ENCODE measurements around the gene F8.

DNA sequence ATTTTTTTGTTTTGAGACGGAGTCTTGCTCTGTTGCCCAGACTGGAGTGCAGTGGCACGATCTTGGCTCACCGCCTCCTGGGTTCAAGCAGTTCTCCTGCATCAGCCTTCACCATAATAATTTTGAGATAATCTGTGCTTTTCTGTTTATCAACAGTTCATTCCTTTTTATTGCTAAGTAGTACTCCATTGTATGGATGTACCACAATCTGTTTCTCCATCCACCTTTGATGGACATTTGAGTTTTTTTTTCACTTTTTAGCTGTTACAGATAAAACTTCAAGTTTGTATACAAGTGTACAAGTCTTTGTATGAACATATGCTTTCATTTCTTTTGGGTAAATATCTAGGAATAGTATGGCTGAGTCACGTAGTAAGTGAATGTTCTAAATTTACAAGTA, 13.2 kb upstream of the F8 start:
- TF ChIP-seq, protein P1, sequence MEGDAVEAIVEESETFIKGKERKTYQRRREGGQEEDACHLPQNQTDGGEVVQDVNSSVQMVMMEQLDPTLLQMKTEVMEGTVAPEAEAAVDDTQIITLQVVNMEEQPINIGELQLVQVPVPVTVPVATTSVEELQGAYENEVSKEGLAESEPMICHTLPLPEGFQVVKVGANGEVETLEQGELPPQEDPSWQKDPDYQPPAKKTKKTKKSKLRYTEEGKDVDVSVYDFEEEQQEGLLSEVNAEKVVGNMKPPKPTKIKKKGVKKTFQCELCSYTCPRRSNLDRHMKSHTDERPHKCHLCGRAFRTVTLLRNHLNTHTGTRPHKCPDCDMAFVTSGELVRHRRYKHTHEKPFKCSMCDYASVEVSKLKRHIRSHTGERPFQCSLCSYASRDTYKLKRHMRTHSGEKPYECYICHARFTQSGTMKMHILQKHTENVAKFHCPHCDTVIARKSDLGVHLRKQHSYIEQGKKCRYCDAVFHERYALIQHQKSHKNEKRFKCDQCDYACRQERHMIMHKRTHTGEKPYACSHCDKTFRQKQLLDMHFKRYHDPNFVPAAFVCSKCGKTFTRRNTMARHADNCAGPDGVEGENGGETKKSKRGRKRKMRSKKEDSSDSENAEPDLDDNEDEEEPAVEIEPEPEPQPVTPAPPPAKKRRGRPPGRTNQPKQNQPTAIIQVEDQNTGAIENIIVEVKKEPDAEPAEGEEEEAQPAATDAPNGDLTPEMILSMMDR (conservative IDR thresholded peaks at IDR 0.05; ENCODE audit: low read depth, low read length), result no peak
- TF ChIP-seq EZH2phosphoT487 (IDR thresholded peaks at IDR 0.05; ENCODE audit: borderline replicate concordance, low read length) (no peak), EZH2 (IDR thresholded peaks at IDR 0.05; ENCODE audit: low read length, unreplicated experiment) (no peak)
